GM21423 (cell line): ENCODE data around the gene ISCA2.
"Not testable (repeated sequence)": the region's sequence is repeated elsewhere in the genome, so short reads cannot be mapped to it uniquely, and the experiment has no call there.

ENCODE experiments used
- ATAC-seq: cut with Tn5 transposase; IDR thresholded peaks from one replicate; pipeline ENCODE4 v1.9.1; 2021; ENCODE audit warnings: mild to moderate bottlenecking, moderate library complexity; ENCODE audit not compliant: unreplicated experiment

Gene ISCA2

DNA sequence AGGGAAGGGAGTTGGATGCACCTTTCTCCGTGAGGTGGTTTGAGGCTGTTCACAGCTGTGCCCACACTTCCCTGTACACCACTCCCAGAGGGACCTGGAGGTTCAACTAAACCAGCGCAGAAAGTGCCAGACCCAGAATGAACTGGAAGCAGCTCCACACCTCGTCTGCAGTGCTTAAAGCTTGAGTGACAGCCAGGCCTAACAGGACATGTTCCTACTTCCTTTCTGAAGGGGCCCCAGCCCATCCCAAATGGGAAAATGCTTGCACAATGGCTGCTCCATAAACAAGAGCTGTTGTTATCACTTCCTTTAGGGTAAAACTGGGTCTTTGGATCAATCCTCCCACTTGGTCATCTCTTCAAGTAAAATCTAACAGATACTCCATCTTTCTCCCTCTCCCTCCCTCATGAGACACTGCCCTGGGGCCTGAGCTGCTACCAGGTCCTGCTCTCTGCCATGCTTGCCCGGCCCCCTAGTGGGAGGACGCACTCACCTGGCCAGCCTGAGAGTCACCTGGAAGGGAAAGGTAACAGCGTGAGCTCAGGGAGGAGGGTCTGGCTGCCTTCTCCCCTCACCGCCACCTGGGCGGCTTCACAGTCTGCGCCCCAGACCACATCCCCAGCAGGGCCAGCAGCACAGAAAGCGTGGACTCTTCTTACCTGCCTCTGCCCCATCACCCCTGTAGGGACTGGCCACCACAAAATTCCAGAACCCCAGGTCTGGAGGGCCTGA, 33.5 kb downstream of the ISCA2 start:
- no peak for ATAC-seq

DNA sequence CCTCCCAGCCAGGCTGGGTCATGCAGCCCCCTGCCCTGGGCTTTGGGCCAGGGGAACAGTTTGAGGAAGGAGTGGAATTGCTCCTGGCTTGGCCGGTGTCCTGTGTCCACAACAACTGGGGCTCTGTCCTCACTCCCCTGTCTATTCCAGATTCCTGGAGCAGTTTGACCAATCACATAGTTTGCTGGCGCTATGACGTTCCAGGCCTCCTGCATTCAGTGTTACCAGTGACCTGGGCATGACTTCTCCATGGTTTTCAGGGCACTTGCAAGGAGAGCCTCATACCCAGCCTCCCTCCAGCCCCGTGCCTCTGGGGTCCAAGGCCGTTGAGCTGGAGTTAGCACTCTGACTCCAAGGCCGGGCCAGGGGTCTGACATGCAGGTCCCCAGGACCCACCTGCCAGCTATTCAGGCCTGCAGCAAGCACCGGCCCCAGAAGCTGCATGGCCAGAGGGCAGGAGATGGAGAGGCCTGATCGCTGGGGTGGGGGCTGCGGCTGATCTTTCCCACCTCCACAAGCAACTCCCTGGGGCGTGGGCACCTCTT, 34.2 kb downstream of the ISCA2 start:
- no peak for ATAC-seq

DNA sequence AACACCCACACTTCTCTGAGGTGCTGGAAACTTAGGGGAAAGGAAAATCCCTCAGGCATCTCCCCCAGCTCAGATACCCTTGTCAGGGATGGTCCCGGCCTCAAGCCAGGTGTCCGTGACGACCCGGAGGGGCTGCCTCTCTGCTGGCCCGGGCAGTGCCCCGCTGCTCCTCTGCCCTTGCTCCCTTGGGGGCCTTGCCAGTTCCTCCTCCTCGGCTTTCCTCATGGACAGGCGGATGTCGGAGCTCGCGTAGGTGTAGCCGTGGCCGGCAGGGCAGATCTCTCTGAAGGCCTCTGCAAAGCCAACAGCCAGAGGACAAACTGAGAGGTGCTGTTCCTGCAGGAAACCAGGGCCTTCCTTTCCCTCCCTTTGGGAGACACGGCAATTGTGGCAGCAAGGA, 34.8 kb downstream of the ISCA2 start:
- no peak for ATAC-seq

DNA sequence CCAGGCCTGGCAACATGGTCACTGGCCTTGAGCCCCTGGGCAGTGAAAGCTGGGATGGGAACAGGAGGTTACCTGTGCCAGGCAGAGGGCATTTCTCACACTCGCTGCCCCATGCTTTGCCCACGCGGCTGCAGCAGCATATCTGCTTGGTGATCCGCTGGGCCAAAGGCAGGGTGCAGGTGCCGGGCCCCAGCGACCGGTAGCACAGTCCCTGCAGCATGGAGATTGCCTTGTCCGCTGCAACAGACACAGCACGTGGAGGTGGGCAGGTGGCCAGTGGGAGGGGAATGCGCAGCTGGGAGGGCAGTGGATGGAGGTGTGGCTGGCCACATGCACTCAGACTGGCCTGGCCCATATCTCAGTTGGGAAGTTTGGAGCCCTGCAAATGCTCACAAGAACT, 35.3 kb downstream of the ISCA2 start:
- no peak for ATAC-seq

DNA sequence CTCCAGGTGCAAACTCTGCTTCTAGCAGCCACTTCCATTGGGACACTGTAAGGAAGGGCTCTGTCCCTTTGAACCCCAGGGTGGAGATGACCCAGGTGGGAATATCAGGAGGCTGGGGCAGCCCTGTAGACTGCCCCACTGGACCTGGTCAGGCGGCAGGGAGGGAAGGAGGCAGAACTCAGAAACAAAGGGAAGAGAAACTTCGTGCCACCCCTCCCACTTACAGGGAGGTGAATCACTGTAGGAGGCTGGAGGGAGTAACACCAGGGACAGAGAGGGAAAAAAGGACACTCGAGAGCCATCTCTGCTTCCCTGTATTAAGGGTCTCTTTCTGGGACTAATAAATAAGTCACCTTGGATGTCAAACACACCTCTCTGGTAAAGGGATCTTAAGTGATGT, 37.4 kb downstream of the ISCA2 start:
- ATAC-seq: no peak

DNA sequence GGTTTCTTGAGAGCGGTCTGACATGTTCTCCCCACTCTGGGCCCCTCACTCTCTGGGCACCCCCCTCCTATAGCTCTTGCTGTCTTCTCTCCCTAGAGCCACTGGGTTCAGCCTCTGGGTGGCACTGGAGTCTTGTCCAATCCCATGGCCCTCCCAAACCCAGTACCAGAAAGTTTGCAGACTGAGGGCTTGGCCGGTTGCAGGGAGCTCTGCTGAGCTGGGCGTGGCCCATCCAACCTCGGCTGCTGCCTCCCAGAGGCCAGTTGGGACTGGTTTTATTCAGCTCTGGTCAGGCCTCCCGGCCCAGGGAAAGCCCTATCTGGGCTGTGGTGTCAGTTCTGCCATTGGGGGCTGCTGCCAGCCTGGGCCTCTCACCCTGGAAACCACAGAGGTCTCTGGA, 37.9 kb downstream of the ISCA2 start:
- ATAC-seq: no peak

DNA sequence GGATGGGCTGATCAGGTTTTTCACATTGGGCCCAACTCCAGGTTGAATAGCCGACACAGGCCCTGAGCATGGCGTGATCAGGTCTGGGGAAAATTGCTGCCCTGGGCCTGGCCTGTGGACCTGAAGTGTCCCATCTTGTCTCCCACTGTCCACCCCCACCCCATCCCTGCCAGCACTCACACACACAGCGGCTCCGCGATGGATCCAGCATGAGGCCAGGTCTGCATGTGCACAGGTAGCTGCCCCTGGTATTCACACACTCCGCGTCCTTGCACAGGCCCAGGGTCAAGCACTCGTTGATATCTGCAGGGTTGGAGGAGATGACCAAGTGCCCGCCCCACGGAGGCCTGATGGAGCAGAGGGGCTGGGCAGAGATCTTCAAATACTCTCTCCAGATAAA, 38.7 kb downstream of the ISCA2 start:
- ATAC-seq: no peak

DNA sequence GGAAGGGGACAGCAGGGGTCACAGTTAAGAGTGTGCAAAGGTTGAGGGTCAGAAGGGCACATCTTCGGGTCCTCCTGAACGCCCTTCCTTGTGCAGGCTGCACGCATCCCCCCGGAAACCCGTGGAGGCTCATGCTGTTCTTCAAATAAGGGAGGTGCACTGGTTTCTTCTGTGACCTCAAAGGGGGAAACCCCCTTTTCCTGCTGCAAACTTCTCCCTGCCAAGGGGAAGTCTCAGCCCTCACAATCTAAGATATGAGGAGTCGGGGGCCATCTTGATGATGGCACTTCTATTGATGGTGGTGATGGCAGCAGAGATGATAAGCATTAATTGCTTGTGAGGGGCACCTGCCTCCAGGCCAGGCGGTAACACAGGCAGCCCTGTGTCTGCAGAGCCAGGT, 40.0 kb downstream of the ISCA2 start:
- ATAC-seq: no peak

DNA sequence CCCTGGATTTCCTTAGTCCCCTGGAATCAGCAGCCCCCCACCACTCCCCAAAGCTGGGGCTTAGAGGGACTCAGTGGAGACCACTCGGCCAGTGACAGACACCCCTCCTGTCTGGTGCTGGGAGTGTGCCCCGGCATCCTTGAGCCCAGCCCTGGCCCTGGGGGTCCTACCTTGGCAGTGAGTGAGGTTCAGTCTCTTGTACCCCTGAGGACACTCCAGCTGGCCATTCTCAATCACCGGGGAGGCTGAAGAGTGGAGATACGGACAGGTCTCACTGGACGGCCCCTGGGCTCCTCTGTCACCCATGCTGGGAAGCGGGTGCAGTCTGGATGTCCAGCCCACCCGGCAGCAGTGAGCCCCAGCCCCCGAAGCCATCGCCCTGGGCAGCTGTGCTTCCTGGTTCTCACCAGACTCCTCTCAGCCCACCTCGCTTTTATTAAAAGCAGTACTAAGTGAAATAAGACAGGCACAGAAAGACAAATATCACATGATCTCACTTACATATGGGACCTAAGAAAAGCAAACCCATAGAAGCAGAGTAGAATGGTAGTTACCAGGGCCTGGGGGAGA, 42.3 kb downstream of the ISCA2 start:
- no peak for ATAC-seq

DNA sequence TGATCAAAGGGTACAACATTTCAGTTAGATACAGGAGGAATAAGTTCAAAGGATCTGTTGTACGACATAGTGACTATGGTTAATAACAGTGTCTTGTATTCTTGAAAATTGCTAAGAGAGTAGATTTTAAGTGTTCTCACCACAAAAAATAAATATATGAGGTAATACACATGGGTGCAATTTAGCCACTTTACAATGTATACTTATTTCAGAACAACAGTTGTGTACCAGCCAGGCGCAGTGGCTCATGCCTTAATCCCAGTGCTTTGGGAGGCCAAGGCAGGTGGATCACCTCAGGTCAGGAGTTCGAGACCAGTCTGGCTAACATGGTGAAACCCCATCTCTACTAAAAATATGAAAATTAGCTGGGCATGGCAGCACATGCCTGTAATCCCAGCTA, 42.8 kb downstream of the ISCA2 start:
- ATAC-seq: not testable (repeated sequence)

DNA sequence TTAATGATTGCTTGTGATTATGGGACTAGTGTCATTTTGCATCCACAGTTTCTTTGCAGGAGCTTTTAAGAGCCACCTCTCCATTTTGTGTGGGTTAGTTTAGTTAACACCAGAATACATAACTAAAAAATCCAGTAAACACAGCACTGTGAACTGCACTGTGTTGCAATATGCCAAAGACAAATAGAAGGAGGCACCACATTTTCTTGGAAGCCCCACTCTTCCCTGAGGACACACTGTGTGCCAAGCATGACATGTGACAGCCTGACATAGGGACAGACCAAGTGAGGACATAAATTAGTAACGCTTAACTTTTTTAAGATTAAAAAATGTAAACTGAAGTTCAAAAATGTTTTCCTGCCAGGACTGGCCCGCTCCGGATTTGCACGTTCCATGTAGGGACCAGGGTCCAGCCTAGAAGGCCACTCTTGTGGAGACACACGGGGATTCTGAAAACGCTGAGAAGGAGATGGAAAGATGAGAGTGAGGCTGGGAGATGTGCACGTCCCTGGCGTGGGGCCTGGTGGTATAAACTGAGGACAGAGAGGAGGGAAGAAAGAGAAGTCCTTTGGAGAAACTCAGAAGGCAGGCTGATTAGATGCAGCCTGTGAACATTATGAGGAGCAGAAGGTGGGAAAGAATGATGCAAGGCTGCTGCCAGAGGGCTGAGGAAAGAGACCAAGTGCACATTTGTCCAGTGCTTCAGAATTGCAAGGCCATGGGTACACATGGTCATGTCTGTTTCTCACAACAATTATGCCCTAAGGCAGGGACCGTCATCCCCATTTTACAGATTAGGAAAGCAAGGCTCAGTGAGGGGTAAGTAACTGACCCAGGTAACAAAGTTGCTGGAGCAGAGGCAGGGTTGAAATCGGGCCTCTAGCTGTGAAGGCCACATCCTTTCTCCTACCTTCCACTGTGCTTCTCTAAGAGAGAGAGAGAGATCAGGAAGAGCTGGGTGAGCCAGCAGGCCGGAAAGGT, 45.1 kb downstream of the ISCA2 start:
- no peak for ATAC-seq

DNA sequence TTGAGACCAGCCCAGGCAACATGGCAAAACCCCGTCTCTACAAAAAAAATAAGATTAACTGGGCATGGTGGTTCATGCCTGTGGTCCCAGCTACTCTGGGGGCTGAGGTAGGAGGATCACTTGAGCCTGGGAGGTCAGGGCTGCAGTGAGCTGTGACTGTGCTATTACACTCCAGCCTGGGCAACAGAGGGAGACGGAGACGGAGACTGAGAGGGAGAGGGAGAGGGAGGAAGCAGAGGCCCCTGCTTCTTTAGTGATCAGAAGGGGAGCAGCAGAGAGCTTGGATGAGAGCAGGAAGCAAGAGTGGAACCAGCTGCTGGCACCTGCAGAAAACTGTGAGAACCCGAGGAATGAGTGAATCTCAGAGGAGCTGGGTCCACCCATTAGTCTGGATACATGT, 45.9 kb downstream of the ISCA2 start:
- no peak for ATAC-seq

DNA sequence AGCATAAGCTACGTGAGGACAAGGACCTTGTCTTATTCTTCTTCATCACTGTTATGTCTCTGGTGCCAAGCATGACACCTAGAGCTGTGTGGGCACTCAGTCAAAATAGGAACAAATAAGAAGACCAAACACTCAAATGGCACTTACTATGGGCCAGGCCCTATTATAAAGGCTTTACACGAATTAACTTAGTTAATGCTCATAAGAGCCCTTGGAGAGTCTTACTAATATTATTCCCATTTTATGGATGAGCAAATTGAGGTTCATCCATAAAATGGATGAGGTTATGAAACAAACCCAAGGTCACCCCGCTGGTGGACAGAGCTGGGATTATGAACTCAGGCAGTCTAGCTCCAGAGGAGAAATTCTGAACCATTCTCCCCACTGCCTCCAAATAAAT, 47.7 kb downstream of the ISCA2 start:
- ATAC-seq: no peak

DNA sequence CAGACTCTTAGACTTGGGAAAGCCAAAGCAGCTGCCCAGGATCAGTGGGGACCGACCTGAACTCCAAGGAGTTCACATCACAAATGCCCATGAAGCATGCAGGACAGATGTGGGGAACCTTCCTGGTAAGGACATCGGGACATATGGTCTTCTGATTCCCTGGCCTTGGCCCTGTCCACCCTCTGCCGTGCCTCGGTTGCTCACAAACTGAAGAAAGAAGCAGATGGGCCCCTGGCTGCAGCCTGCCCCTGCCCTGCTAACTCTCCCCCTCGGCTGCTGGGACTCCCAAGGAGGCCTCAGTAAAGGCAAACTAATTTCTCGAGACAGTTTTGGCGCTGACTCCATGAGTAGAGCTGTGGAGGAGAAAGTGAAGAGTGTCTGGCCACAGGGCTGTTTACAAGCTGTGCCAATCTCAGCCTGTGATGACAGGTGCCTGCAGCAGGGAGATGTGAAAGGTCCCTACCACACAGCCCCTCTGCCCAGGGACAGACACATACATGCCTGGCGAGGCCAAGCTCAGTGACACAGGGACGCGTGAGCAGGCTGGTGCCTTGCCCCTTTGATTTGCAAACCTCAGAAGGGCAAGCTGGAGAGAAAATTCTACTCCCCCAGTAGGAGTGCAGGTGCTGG, 48.6 kb downstream of the ISCA2 start:
- no peak for ATAC-seq

DNA sequence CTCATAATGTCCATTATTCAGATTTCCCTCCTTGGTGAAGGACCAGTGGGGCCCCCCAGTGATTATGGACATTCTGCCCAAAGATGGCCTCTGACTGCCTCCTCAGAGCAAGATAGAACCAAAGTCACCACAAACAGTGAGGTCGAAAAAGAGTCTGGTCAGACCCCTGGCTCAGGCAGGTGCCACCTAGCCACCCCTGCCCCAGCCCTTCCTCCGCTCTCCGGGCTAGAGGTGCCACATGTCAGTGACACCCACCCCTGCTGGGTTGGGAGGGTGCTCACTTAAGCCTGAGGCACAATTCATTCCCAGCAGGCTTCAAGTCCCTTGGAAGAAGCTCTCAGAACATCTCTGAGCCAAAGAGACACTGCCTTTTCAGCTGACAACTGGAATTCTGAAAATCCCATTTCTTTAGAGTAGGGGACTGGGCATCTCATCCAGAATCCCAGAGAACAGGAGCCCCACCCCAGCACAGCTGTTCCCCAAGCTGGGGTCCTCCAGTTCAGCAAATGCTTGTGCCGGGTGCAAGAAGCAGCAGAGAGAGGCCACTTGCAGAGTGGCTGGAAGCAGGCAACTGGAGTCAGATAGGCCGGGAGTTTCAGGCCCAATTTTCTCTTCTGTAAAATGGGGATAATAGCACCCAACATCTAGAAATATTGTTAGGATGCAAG, 50.3 kb downstream of the ISCA2 start:
- ATAC-seq: no peak

DNA sequence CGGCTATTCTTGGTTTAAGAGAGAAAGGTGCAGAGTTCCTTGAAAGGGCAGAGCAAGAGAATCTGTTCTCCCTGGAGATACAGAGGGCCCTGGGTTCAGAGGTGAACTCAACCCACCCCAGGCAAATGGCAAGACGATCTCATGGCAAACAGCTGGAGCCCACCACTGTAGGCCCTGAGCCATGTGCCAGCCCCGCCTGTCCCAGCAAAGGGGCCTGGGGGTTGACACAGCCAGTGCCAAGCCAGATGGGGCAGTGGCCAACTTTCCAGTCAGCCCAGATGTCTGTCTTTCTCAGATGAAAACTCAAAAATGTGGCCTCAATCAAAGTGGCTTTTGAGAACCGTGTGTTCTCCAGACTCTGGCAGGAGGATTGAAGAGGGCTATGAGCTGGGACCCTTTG, 51.8 kb downstream of the ISCA2 start:
- no peak for ATAC-seq

DNA sequence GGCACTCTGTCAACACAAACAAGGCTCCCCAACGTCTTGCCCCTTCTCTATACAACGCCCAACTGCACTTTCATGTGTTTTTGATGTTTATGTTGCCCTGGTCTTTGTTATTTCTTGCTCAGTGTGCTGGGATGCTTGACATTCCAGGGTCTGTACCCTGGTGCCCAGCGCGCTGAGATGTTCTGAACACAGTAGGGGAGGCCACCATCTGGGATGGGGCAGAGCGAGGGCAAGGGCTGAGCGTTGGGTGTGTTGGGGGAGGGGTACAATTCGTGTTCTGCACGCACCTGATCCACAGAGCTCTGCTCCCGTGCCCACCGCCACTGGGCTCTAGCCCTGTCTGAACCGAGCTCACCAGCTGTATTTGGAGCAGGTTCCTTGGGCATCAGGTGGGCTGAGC, 52.9 kb downstream of the ISCA2 start:
- no peak for ATAC-seq
